ENCODE data around the gene KMT2C. TPM values are rescaled to one million over a fixed set of nuclear protein-coding genes. Genes with fewer than 3 reads are reported as not detected.
"Not testable (repeated sequence)": the region's sequence is repeated elsewhere in the genome, so short reads cannot be mapped to it uniquely, and the experiment has no call there.

Gene KMT2C
- polyA plus RNA-seq, 1 donor from 2014 or later, result 29.8 TPM

- Histone ChIP-seq H3K27ac (ENCODE audit: low read length) (peak overlapping the region; percentile 85), H3K4me3 (ENCODE audit: low read length) (peak overlapping the region; percentile 66), H4K20me1 (ENCODE audit: insufficient read depth) (no peaks in the 10 kb centered on the region), H3K9ac (ENCODE audit: low read length) (peak overlapping the region; percentile 76), H3K27me3 (ENCODE audit: insufficient read depth, low read depth, low read length) (no peaks in the 10 kb centered on the region), H3K9me2 (ENCODE audit: insufficient read depth, low read length) (no peaks in the 10 kb centered on the region), H3K4me2 (ENCODE audit: low read length) (no peak overlapping the region), H3F3A (ENCODE audit: insufficient read depth, low read length, poor library complexity, severe bottlenecking) (no peaks in the 10 kb centered on the region), H3K36me3 (ENCODE audit: insufficient read depth, low read length) (no peaks in the 10 kb centered on the region), H3K79me2 (replicated peaks; ENCODE audit: insufficient read depth, low read length) (peaks cover 28% of the 10 kb centered on the region), H3K9me3 (ENCODE audit: low read length) (no peaks in the 10 kb centered on the region), H2AFZ (ENCODE audit: low read depth, low read length) (peak overlapping the region; percentile 45)
- no peak for TF ChIP-seq REST (IDR thresholded peaks at IDR 0.05; ENCODE audit: borderline replicate concordance)
- peak; percentile 59 for TF ChIP-seq SMC3 (conservative IDR thresholded peaks at IDR 0.05; ENCODE audit: poor library complexity)
- peak; percentile 68 for TF ChIP-seq EP300 (conservative IDR thresholded peaks at IDR 0.05; ENCODE audit: poor library complexity, severe bottlenecking)
- TF ChIP-seq MXI1 (conservative IDR thresholded peaks at IDR 0.05; ENCODE audit: poor library complexity, severe bottlenecking), result peak; percentile 63
- no peak for TF ChIP-seq EZH2 (IDR thresholded peaks at IDR 0.05; ENCODE audit: borderline replicate concordance, insufficient read depth, low read length, poor library complexity, severe bottlenecking)
- TF ChIP-seq CTCF (IDR thresholded peaks at IDR 0.05; ENCODE audit: poor library complexity, severe bottlenecking), result no peak
- TF ChIP-seq POLR2AphosphoS5 (IDR thresholded peaks at IDR 0.05), result peak; percentile 64
- TF ChIP-seq RAD21 (conservative IDR thresholded peaks at IDR 0.05), result peak; percentile 33
- TF ChIP-seq TAF1 (IDR thresholded peaks at IDR 0.05; ENCODE audit: low read depth), result peak; percentile 60
Measured at GRCh38 chr7:152436111-152436930, 518 bp upstream of the KMT2C start.

GRCh38 chr7:152434511-152435383, 1.1 kb downstream of the KMT2C start:
- H3K27me3 ChIP-seq (ENCODE audit: insufficient read depth, low read depth, low read length); H2AFZ ChIP-seq (ENCODE audit: low read depth, low read length); H3F3A ChIP-seq (ENCODE audit: insufficient read depth, low read length, poor library complexity, severe bottlenecking); H4K20me1 ChIP-seq (ENCODE audit: insufficient read depth); H3K4me2 ChIP-seq (ENCODE audit: low read length); H3K9me3 ChIP-seq (ENCODE audit: low read length); H3K9me2 ChIP-seq (ENCODE audit: insufficient read depth, low read length); H3K36me3 ChIP-seq (ENCODE audit: insufficient read depth, low read length): not testable (repeated sequence)
- Histone ChIP-seq H3K4me3 (ENCODE audit: low read length) (peak overlapping the region; percentile 69), H3K9ac (ENCODE audit: low read length) (peak overlapping the region; percentile 63), H3K27ac (ENCODE audit: low read length) (peak overlapping the region; percentile 65), H3K79me2 (replicated peaks; ENCODE audit: insufficient read depth, low read length) (peaks cover 41% of the 10 kb centered on the region)
- peak; percentile 23 for TF ChIP-seq SMC3 (conservative IDR thresholded peaks at IDR 0.05; ENCODE audit: poor library complexity)
- peak; percentile 72 for TF ChIP-seq MXI1 (conservative IDR thresholded peaks at IDR 0.05; ENCODE audit: poor library complexity, severe bottlenecking)
